ENCODE measurements around the gene FAM234B.

FAM234B gene

GRCh38 chr12:13104409-13104808 lies 60.2 kb downstream of the FAM234B start:
- no peak for TF ChIP-seq CTCF (IDR thresholded peaks at IDR 0.05; ENCODE audit: extremely low read depth, insufficient read depth, missing control alignments)
- DNase-seq (ENCODE audit: low spot score) = no peak
- in situ Hi-C loops (cut with MboI; ENCODE audit: low pct_unique_long_range_greater_than_20kb, low sequenced_read_pairs, unreplicated experiment) = no loop called here

GRCh38 chr12:13105781-13106180 lies 61.6 kb downstream of the FAM234B start:
- TF ChIP-seq CTCF (IDR thresholded peaks at IDR 0.05; ENCODE audit: extremely low read depth, insufficient read depth, missing control alignments) = no peak
- DNase-seq (ENCODE audit: low spot score) = no peak
- in situ Hi-C loops (cut with MboI; ENCODE audit: low pct_unique_long_range_greater_than_20kb, low sequenced_read_pairs, unreplicated experiment) = no loop called here

- no peak for TF ChIP-seq CTCF (IDR thresholded peaks at IDR 0.05; ENCODE audit: extremely low read depth, insufficient read depth, missing control alignments)
- in situ Hi-C loops (cut with MboI; ENCODE audit: low pct_unique_long_range_greater_than_20kb, low sequenced_read_pairs, unreplicated experiment) = no loop called here
- DNase-seq (ENCODE audit: low spot score) = no peak
Observed at GRCh38 chr12:13106666-13107065, 62.5 kb downstream of the FAM234B start.

GRCh38 chr12:13112968-13113367 lies 68.8 kb downstream of the FAM234B start:
- no peak for DNase-seq (ENCODE audit: low spot score)
- in situ Hi-C loops (cut with MboI; ENCODE audit: low pct_unique_long_range_greater_than_20kb, low sequenced_read_pairs, unreplicated experiment) = no loop called here

GRCh38 chr12:13114251-13115052 lies 70.3 kb downstream of the FAM234B start:
- TF ChIP-seq CTCF (IDR thresholded peaks at IDR 0.05; ENCODE audit: extremely low read depth, insufficient read depth, missing control alignments) = no peak
- in situ Hi-C loops (cut with MboI; ENCODE audit: low pct_unique_long_range_greater_than_20kb, low sequenced_read_pairs, unreplicated experiment) = no loop called here
- no peak for DNase-seq (ENCODE audit: low spot score)

More at GRCh38 chr12:13112968-13113367, 68.8 kb downstream of the FAM234B start:
- TF ChIP-seq CTCF (IDR thresholded peaks at IDR 0.05; ENCODE audit: extremely low read depth, insufficient read depth, missing control alignments) = no peak

- in situ Hi-C loops (cut with MboI; ENCODE audit: low pct_unique_long_range_greater_than_20kb, low sequenced_read_pairs, unreplicated experiment) = no loop called here
- DNase-seq (ENCODE audit: low spot score) = no peak
- no peak for TF ChIP-seq CTCF (IDR thresholded peaks at IDR 0.05; ENCODE audit: extremely low read depth, insufficient read depth, missing control alignments)
Observed at GRCh38 chr12:13116259-13116658, 72.1 kb downstream of the FAM234B start.

Measured in GM13977 (cell line).